ENCODE results near the gene VAMP4.

DNA sequence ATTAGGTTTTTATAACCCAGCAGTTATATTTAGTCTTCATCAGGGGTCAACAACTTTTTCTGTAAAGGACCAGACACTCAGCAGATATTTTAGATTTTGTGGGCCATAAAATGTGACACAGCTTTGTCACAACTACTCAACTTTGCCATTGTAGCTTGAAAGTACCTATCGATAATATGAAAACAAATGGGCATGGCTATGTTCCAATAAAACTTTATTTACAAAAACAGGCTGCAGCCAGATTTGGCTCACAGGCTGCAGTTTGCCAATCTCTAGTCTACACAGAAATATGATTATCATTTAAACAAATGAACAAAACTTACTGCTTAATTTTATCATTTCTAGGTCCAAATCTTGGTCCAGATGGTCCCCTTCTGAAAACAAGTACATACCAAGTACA, 23.0 kb downstream of the VAMP4 start:
- TF ChIP-seq, protein P1, sequence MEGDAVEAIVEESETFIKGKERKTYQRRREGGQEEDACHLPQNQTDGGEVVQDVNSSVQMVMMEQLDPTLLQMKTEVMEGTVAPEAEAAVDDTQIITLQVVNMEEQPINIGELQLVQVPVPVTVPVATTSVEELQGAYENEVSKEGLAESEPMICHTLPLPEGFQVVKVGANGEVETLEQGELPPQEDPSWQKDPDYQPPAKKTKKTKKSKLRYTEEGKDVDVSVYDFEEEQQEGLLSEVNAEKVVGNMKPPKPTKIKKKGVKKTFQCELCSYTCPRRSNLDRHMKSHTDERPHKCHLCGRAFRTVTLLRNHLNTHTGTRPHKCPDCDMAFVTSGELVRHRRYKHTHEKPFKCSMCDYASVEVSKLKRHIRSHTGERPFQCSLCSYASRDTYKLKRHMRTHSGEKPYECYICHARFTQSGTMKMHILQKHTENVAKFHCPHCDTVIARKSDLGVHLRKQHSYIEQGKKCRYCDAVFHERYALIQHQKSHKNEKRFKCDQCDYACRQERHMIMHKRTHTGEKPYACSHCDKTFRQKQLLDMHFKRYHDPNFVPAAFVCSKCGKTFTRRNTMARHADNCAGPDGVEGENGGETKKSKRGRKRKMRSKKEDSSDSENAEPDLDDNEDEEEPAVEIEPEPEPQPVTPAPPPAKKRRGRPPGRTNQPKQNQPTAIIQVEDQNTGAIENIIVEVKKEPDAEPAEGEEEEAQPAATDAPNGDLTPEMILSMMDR (IDR thresholded peaks at IDR 0.05) = no peak
- no peak for TF ChIP-seq POLR2A (IDR thresholded peaks at IDR 0.05)
